Right lobe of liver (tissue), 6 donors: ENCODE measurements around the gene PIEZO2. TPM values are rescaled to one million over a fixed set of nuclear protein-coding genes. Genes with fewer than 3 reads are reported as not detected.
A peak's percentile ranks its signal among the peaks of the same experiment; 100 is the strongest.

ENCODE experiments used
- ATAC-seq, 4 donors: fragments of 200-7000 bp; cut with Tn5 transposase; one replicate each; pipeline ENCODE4 v1.9.1; 2020; ENCODE audit warnings: mild to moderate bottlenecking in 4 of 4, moderate library complexity in 4 of 4
- DNase-seq, 3 donors: peaks; one replicate each; pipeline ENCODE4 v3.0.0-alpha.2; 2020
- H3K27ac ChIP-seq, 3 donors: fragments of 200-600 bp; one replicate each; pipeline ENCODE4 v1.8.0; 2022
- H3K27me3 ChIP-seq, 2 donors: fragments of 200-600 bp; one replicate each; pipeline ENCODE4 v1.8.0; 2022
- H3K36me3 ChIP-seq, 4 donors: fragments of 200-600 bp; sonication (generic) in 1 of 4; one replicate each; pipeline versions ENCODE4 v1.5.1 to v1.8.0; 2017 to 2022; ENCODE audit warnings: control low read depth in 1 of 4
- H3K4me1 ChIP-seq, 4 donors: fragments of 200-600 bp; sonication (generic) in 1 of 4; one replicate each; pipeline versions ENCODE4 v1.5.1 to v1.8.0; 2017 to 2022; ENCODE audit warnings: control low read depth in 1 of 4
- H3K4me3 ChIP-seq, 3 donors: fragments of 200-600 bp; one replicate each; pipeline ENCODE4 v1.8.0; 2022
- H3K9me3 ChIP-seq, 4 donors: fragments of 200-600 bp; sonication (generic) in 1 of 4; one replicate each; pipeline versions ENCODE4 v1.5.1 to v1.8.0; 2017 to 2022; ENCODE audit warnings: control low read depth in 1 of 4
- CTCF ChIP-seq, 4 donors: fragments of 200-600 bp in 3 of 4; fragments of 450-650 bp in 1 of 4; IDR thresholded peaks; one replicate each; pipeline versions ENCODE4 v1.5.1 to v1.8.0; 2016 to 2022; ENCODE audit warnings: antibody characterized with exemption in 4 of 4, mild to moderate bottlenecking in 2 of 4
- POLR2A ChIP-seq: fragments of 450-650 bp; IDR thresholded peaks from one replicate; pipeline ENCODE4 v1.6.1; 2017; ENCODE audit warnings: antibody characterized with exemption, mild to moderate bottlenecking
- WGBS: methylation state at CpG from one replicate; pipeline ENCODE4 v1.1.6; 2018; ENCODE audit warnings: low coverage, low lambda C conversion rate; ENCODE audit not compliant: insufficient coverage; ENCODE audit errors: missing lambda C conversion rate; 5-methylcytosine and 5-hydroxymethylcytosine counted together
- intact Hi-C, 2 donors: fragments of 100-400 bp; cut with DNase I; formaldehyde crosslinking; loops; one replicate each; pipeline versions ENCODE4 v1.11.2 to v1.14.1; 2022
- total RNA-seq, 6 experiments: library from RNA; depleted of rRNA in 2 of 6; stranded (reverse); fragments of >200 nt in 2 of 6; fragmentation: NEBNext Ultra II Directional in 3 of 6; extraction: Animal tissue kit (Norgen Biotek cat#: 25700) in 3 of 6; gene quantifications; one replicate each; pipeline versions ENCODE4 v1.1.0 to v1.2.4, GENCODE V29; 2016 to 2023
- donor health status: DM: no; HTN: yes; CAD: no.
- donor health status: DM: no; HTN: no; CAD: no.
- donor health status: DM: no; HTN: no; CAD: no.
- donor health status: DM: no; HTN: yes; CAD: no.
- donor health status: DM: no; HTN: yes; CAD: no.

PIEZO2 gene
- total RNA-seq, 6 experiments from 2014 or later, result 6.6 to 16.9 (median 10.1) TPM

GRCh38 chr18:10858477-10858876, 290.9 kb downstream of the PIEZO2 start:
- H3K4me1 ChIP-seq, result peaks cover 0 to 5% (median 0%) of the 10 kb centered on the region in 4 donors
- peak in 1 of 3 donors; percentile 57 for DNase-seq
- H3K27me3 ChIP-seq, result no peaks in the 10 kb centered on the region
- peak; percentile 54 to 74 (median 60) for ATAC-seq
- H3K9me3 ChIP-seq, result no peaks in the 10 kb centered on the region
- WGBS, result 35% methylated on average over 4 of the region's 4 CpGs
- no peaks in the 10 kb centered on the region for H3K36me3 ChIP-seq
- no peak overlapping the region for H3K4me3 ChIP-seq
- TF ChIP-seq POLR2A, result no peak
- TF ChIP-seq CTCF (IDR thresholded peaks at IDR 0.05), result no peak
- intact Hi-C loops, result loop anchor here (10.0 kb wide), 2 partner anchors 186 to 296 kb away; no protein-coding TSS in a partner anchor
- H3K27ac ChIP-seq, result no peak overlapping the region

GRCh38 chr18:10856132-10856531, 293.2 kb downstream of the PIEZO2 start:
- Histone ChIP-seq H3K9me3 (no peaks in the 10 kb centered on the region), H3K4me1 (peaks cover 0 to 5% (median 0%) of the 10 kb centered on the region in 4 donors), H3K4me3 (no peak overlapping the region), H3K27me3 (no peaks in the 10 kb centered on the region), H3K27ac (no peak overlapping the region), H3K36me3 (no peaks in the 10 kb centered on the region)
- intact Hi-C loops, result loop anchor here (10.0 kb wide), 2 partner anchors 189 to 299 kb away; no protein-coding TSS in a partner anchor
- no peak for DNase-seq
- TF ChIP-seq CTCF (IDR thresholded peaks at IDR 0.05), result no peak
- TF ChIP-seq POLR2A, result no peak
- WGBS, result 74% methylated on average over 5 of the region's 5 CpGs
- ATAC-seq, result no peak

DNA sequence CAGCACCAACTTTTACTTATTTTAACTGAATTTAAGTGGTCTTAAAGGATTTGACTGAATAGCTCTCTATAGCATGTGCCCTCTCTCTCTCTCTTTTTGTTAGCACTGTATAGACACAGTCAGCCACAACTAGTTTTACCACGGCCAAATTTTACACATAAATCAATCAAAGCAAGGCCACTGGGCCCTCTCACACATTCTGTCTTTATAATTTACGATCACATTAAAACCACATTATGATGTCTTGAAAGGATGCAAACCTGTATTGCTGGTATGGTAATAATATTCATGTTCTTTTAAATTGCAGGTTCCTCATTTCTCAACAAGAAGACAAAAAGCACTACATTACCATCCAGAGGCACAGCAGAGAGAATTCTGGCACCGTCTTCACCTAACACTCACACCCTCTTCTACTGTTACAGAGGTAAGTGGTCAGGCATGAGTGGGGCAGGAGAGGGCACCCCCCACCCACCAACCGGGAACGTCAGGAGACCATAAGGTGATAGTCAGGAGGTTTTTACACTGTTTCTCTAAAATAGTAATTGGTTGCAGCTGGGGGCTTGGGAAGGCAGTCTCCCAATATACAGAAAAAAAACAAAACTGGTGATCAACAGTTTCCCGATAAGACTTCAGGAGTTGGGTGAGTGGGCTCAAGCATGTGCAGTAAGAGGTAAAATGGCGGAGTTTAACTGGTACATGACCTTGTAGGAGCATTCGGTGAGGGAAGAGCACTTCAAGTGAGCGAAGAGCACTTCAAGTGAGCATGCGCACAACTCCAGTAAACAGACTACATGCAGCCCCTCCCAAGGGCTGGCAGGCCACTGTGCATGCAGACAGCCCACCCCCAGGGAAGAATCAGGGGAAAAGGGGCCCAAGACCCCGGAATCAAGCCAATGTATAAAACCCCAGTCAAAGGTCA, 296.7 kb downstream of the PIEZO2 start:
- DNase-seq, result no peak
- WGBS, result 71% methylated on average over 8 of the region's 11 CpGs
- H3K36me3 ChIP-seq, result no peaks in the 10 kb centered on the region
- no peaks in the 10 kb centered on the region for H3K9me3 ChIP-seq
- ATAC-seq, result no peak
- no peaks in the 10 kb centered on the region for H3K27me3 ChIP-seq
- H3K4me1 ChIP-seq, result no peaks in the 10 kb centered on the region
- H3K27ac ChIP-seq, result no peak overlapping the region
- H3K4me3 ChIP-seq, result no peak overlapping the region
- intact Hi-C loops, result loop anchor here (10.0 kb wide), 2 partner anchors 192 to 302 kb away; no protein-coding TSS in a partner anchor
- no peak for TF ChIP-seq POLR2A

- H3K36me3 ChIP-seq, result no peaks in the 10 kb centered on the region
- no peak overlapping the region for H3K27ac ChIP-seq
- H3K4me1 ChIP-seq, result no peaks in the 10 kb centered on the region
- H3K27me3 ChIP-seq, result no peaks in the 10 kb centered on the region
- WGBS, result 0% methylated on average over 3 of the region's 3 CpGs
- no peaks in the 10 kb centered on the region for H3K9me3 ChIP-seq
- TF ChIP-seq CTCF (IDR thresholded peaks at IDR 0.05) (peak; percentile 71 to 83 (median 80)), POLR2A (no peak)
- H3K4me3 ChIP-seq, result no peak overlapping the region
- ATAC-seq (peak; percentile 77 to 94 (median 86)), DNase-seq (no peak)
- intact Hi-C loops, result loop anchor here (10.0 kb wide), 2 partner anchors 193 to 303 kb away; no protein-coding TSS in a partner anchor
Measured at GRCh38 chr18:10851824-10852319, 297.5 kb downstream of the PIEZO2 start.

- intact Hi-C loops, result loop anchor here (10.0 kb wide), 2 partner anchors 194 to 304 kb away; no protein-coding TSS in a partner anchor
- no peaks in the 10 kb centered on the region for H3K9me3 ChIP-seq
- H3K4me3 ChIP-seq, result no peak overlapping the region
- DNase-seq, result no peak
- H3K27me3 ChIP-seq, result no peaks in the 10 kb centered on the region
- H3K27ac ChIP-seq, result no peak overlapping the region
- H3K36me3 ChIP-seq, result no peaks in the 10 kb centered on the region
- H3K4me1 ChIP-seq, result no peaks in the 10 kb centered on the region
- 25% methylated on average over 1 of the region's 1 CpG for WGBS
- ATAC-seq, result peak in 1 of 4 donors; percentile 26
- TF ChIP-seq POLR2A (no peak), CTCF (IDR thresholded peaks at IDR 0.05) (no peak)
Measured at GRCh38 chr18:10850840-10851239, 298.5 kb downstream of the PIEZO2 start.
